Neural progenitor cell (in vitro differentiated cells): Measurements from ENCODE around the gene ZDHHC7. TPM values are rescaled to one million over a fixed set of nuclear protein-coding genes. Genes with fewer than 3 reads are reported as not detected.
A peak's percentile ranks its signal among the peaks of the same experiment; 100 is the strongest.

Experiments
- DNase-seq: peaks from one replicate; pipeline ENCODE4 v3.0.0-alpha.2; 2016; ENCODE audit warnings: low spot score
- H2AFZ ChIP-seq: fragments of 200-600 bp; sonication (generic); replicated peaks from 2 replicates; pipeline ENCODE4 v1.6.1; 2016; ENCODE audit warnings: antibody characterized with exemption
- H3F3A ChIP-seq: fragments of 200-600 bp; sonication (generic); 2 replicates; pipeline ENCODE4 v1.6.1; 2016; ENCODE audit warnings: antibody characterized with exemption, low read depth
- H3K27ac ChIP-seq: fragments of 200-600 bp; sonication (generic); 2 replicates; pipeline ENCODE4 v1.5.1; 2016; ENCODE audit warnings: mild to moderate bottlenecking
- H3K27me3 ChIP-seq: fragments of 200-600 bp; sonication (generic); 2 replicates; pipeline ENCODE4 v1.6.1; 2016; ENCODE audit warnings: mild to moderate bottlenecking, moderate library complexity
- H3K36me3 ChIP-seq: fragments of 200-600 bp; sonication (generic); 2 replicates; pipeline ENCODE4 v1.5.1; 2016
- H3K4me1 ChIP-seq: fragments of 200-600 bp; sonication (generic); 2 replicates; pipeline ENCODE4 v1.6.1; 2016; ENCODE audit warnings: mixed run types
- H3K4me2 ChIP-seq: fragments of 200-600 bp; sonication (generic); 2 replicates; pipeline ENCODE4 v1.6.1; 2016
- H3K4me3 ChIP-seq: fragments of 200-600 bp; sonication (generic); 2 replicates; pipeline ENCODE4 v1.5.1; 2016
- H3K79me2 ChIP-seq: fragments of 200-600 bp; sonication (generic); 2 replicates; pipeline ENCODE4 v1.6.1; 2016; ENCODE audit warnings: low read depth
- H3K9ac ChIP-seq: fragments of 200-600 bp; sonication (generic); 2 replicates; pipeline ENCODE4 v1.6.1; 2016
- H3K9me3 ChIP-seq: fragments of 200-600 bp; sonication (generic); 2 replicates; pipeline ENCODE4 v1.5.1; 2016; ENCODE audit warnings: low read depth
- H4K20me1 ChIP-seq: fragments of 200-600 bp; sonication (generic); 2 replicates; pipeline ENCODE4 v1.6.1; 2016; ENCODE audit warnings: low read depth
- H3K27ac Mint-ChIP-seq: 3 replicates; pipeline ENCODE4 v1.8.0; 2021; ENCODE audit warnings: mixed read lengths
- H3K27me3 Mint-ChIP-seq: 2 replicates; pipeline ENCODE4 v1.8.0; 2022; ENCODE audit warnings: low read depth, mild to moderate bottlenecking, inconsistent platforms, moderate library complexity, mixed read lengths; ENCODE audit not compliant: insufficient read depth
- H3K36me3 Mint-ChIP-seq: 3 replicates; pipeline ENCODE4 v1.8.0; 2021; ENCODE audit warnings: mixed read lengths
- H3K4me1 Mint-ChIP-seq: 3 replicates; pipeline ENCODE4 v1.8.0; 2021; ENCODE audit warnings: mixed read lengths
- H3K4me3 Mint-ChIP-seq: 3 replicates; pipeline ENCODE4 v1.8.0; 2021; ENCODE audit warnings: mild to moderate bottlenecking, moderate library complexity, mixed read lengths
- H3K9me3 Mint-ChIP-seq: 3 replicates; pipeline ENCODE4 v1.8.0; 2020; ENCODE audit warnings: mixed read lengths
- EZH2 ChIP-seq: fragments of 200-600 bp; sonication (generic); IDR thresholded peaks from 2 replicates; pipeline ENCODE4 v1.6.1; 2017; ENCODE audit warnings: antibody characterized with exemption, mild to moderate bottlenecking, moderate library complexity
- EZH2phosphoT487 ChIP-seq: fragments of 200-600 bp; sonication (generic); IDR thresholded peaks from 2 replicates; pipeline ENCODE4 v1.6.1; 2017; ENCODE audit warnings: antibody characterized with exemption
- total RNA-seq: library from RNA; depleted of rRNA; stranded (reverse); fragments of >200 nt; gene quantifications from 2 replicates; pipeline ENCODE4 v1.2.3, GENCODE V29; 2015; ENCODE audit warnings: low replicate concordance
- TF ChIP-seq, protein P1 (sequence below): fragments of 200-600 bp; sonication (generic); IDR thresholded peaks from 2 replicates; pipeline ENCODE4 v1.5.1; 2017; ENCODE audit warnings: antibody characterized with exemption, mild to moderate bottlenecking

Gene ZDHHC7
- total RNA-seq, 1 donor from 2014 or later = 57.0 TPM

DNA sequence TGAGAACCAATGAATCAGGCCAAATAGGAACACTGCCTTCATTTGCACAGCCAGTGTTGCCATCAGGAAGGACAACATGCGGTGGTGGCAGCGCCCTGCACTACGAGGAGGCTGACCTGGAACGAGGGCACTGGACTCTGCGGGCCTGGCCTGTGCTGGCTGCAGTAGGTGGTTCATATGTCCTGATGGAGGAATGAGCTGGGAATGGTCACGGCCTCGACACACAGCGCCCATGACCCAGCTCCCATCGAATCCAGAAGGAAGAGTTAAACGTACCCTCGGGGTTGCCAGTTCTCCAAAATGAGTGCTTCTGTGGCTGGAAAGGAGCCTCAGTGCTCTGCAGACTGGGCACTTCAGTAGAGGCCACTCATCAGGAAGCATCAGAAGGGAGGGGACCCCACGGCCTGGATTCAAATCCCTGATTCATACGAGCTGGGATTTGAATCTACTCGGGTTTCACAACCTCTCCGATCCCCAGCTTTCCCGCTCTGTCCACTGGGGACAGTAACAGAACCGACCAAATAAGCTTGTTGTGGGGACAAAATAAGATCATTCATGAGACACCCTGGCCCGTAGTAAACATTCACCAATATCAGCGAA, 85.5 kb downstream of the ZDHHC7 start:
- H3F3A ChIP-seq = no peaks in the 10 kb centered on the region
- Mint-ChIP-seq H3K27ac (no peak overlapping the region), H3K27me3 (peaks cover 21% of the 10 kb centered on the region), H3K9me3 (peaks cover 2% of the 10 kb centered on the region), H3K4me1 (peaks cover 22% of the 10 kb centered on the region), H3K36me3 (no peaks in the 10 kb centered on the region), H3K4me3 (no peak overlapping the region)
- TF ChIP-seq, protein P1, sequence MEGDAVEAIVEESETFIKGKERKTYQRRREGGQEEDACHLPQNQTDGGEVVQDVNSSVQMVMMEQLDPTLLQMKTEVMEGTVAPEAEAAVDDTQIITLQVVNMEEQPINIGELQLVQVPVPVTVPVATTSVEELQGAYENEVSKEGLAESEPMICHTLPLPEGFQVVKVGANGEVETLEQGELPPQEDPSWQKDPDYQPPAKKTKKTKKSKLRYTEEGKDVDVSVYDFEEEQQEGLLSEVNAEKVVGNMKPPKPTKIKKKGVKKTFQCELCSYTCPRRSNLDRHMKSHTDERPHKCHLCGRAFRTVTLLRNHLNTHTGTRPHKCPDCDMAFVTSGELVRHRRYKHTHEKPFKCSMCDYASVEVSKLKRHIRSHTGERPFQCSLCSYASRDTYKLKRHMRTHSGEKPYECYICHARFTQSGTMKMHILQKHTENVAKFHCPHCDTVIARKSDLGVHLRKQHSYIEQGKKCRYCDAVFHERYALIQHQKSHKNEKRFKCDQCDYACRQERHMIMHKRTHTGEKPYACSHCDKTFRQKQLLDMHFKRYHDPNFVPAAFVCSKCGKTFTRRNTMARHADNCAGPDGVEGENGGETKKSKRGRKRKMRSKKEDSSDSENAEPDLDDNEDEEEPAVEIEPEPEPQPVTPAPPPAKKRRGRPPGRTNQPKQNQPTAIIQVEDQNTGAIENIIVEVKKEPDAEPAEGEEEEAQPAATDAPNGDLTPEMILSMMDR = no peak
- no peak for TF ChIP-seq EZH2phosphoT487
- no peak for TF ChIP-seq EZH2
- no peaks in the 10 kb centered on the region for H3K4me1 ChIP-seq
- H3K79me2 ChIP-seq = no peaks in the 10 kb centered on the region
- no peak overlapping the region for H3K4me2 ChIP-seq
- H3K36me3 ChIP-seq = no peaks in the 10 kb centered on the region
- no peaks in the 10 kb centered on the region for H3K9me3 ChIP-seq
- H3K9ac ChIP-seq = no peak overlapping the region
- H4K20me1 ChIP-seq = no peaks in the 10 kb centered on the region
- DNase-seq = no peak
- no peak overlapping the region for H3K4me3 ChIP-seq
- no peak overlapping the region for H2AFZ ChIP-seq
- H3K27me3 ChIP-seq = no peaks in the 10 kb centered on the region
- no peak overlapping the region for H3K27ac ChIP-seq

DNA sequence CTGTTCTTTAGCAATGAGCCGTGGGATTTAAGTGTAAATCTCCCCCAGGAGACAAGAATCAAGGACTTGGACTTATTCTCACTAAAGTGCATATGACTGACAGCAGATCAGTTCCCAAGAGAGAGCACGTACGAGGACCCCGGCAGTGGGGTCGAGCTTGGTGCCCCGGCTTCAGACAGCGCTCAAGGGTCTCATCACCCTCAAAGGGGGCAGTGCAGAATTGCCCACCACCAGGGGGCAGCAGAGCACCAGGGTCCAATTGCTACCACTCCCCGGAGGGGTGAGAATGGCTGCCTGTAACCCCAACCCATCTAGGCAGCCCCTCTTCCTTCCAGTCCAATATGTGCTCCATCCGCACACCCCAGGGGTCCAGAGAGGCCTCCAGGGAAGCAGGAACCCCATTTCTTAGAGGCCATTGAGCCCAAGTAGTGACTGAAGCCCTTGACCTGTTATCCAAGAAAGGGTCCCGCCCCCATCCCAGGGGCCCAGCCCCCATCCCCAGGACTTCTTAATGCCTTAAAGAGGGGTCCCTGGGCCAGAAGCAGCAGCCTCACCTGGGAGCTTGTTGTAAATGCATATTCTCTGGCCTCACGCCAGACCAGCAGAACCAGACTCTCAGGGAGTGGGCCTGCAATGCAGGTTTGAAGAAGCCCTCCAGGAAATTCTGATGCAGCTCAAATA, 86.1 kb downstream of the ZDHHC7 start:
- Histone ChIP-seq H3K36me3 (no peaks in the 10 kb centered on the region), H3K4me3 (no peak overlapping the region), H3K9me3 (no peaks in the 10 kb centered on the region), H4K20me1 (no peaks in the 10 kb centered on the region), H2AFZ (no peak overlapping the region), H3F3A (no peaks in the 10 kb centered on the region), H3K27ac (no peak overlapping the region), H3K79me2 (no peaks in the 10 kb centered on the region), H3K9ac (no peak overlapping the region), H3K27me3 (no peaks in the 10 kb centered on the region), H3K4me2 (no peak overlapping the region), H3K4me1 (no peaks in the 10 kb centered on the region)
- Mint-ChIP-seq H3K36me3 (no peaks in the 10 kb centered on the region), H3K27me3 (peaks cover 22% of the 10 kb centered on the region), H3K27ac (no peak overlapping the region), H3K9me3 (peaks cover 2% of the 10 kb centered on the region), H3K4me1 (peaks cover 22% of the 10 kb centered on the region), H3K4me3 (no peak overlapping the region)
- DNase-seq = peak; percentile 56
- TF ChIP-seq EZH2phosphoT487 (no peak), EZH2 (no peak)
- TF ChIP-seq, protein P1 = peak; percentile 74

DNA sequence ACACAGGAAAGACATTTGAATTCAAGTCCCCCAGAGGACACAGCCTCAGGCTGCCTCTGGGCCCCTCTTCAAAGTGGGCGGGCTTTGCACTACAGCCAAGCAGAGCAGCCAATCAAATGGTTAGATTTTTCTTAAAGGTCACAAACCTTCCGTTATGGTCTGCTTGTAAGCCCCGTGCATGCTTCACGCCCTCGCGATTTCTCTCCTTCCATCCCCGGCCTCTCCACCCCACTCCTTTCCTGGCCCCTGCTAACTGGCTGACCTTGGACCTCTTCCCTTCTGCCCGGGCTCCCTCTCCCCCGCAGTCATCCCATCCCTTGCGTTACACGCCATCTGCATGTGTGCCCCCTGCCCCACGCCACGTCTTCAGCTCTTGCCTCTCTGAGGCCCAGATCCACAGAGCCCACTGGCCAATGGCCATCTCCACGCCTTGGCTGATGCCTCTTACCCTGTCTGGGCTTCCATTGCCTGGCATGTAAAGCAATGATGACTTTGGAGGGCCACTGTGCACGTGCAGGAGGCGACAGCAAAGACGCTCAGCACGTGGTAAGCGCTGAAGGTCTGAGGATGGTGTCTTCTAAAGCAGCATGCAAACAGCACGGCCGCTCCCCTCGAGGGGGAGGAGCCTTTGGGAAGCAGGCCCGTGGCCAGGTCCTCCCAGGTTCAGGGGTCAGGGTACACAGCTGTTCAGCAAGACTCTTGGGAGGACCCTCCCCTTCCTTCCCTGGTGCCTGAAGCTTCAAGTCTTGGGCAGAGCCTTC, 86.8 kb downstream of the ZDHHC7 start:
- TF ChIP-seq EZH2 (no peak), EZH2phosphoT487 (no peak)
- TF ChIP-seq, protein P1 = no peak

More for the DNA sequence above, 86.8 kb downstream of the ZDHHC7 start:
- Histone ChIP-seq H3K9me3 (no peaks in the 10 kb centered on the region), H3K4me3 (no peak overlapping the region), H2AFZ (peak overlapping the region; percentile 15), H3K4me2 (no peak overlapping the region), H3K9ac (no peak overlapping the region), H3K27ac (no peak overlapping the region), H3K36me3 (no peaks in the 10 kb centered on the region), H4K20me1 (no peaks in the 10 kb centered on the region), H3K79me2 (no peaks in the 10 kb centered on the region), H3K27me3 (no peaks in the 10 kb centered on the region), H3K4me1 (no peaks in the 10 kb centered on the region), H3F3A (no peaks in the 10 kb centered on the region)
- peaks cover 20% of the 10 kb centered on the region for H3K27me3 Mint-ChIP-seq
- peaks cover 20% of the 10 kb centered on the region for H3K4me1 Mint-ChIP-seq
- no peak overlapping the region for H3K27ac Mint-ChIP-seq
- no peak for DNase-seq
- peaks cover 2% of the 10 kb centered on the region for H3K9me3 Mint-ChIP-seq
- H3K4me3 Mint-ChIP-seq = no peak overlapping the region
- H3K36me3 Mint-ChIP-seq = no peaks in the 10 kb centered on the region

Other genes with a start within 250 kb of the ZDHHC7 start
- gene CRISPLD2, start 191.6 kb downstream of the ZDHHC7 start, total RNA-seq = 0.11 and 0.50 TPM in 2 replicates
- gene KIAA0513, start 16.3 kb upstream of the ZDHHC7 start, total RNA-seq = 6.1 and 9.0 TPM in 2 replicates
- 0.43 TPM in 1 of 2 replicates, not detected in the other for gene CIBAR2, start 100.9 kb upstream of the ZDHHC7 start, total RNA-seq